WI38 (cell line): ENCODE results near the gene ZNF219.

Source experiments
- H3K4me3 ChIP-seq: 2 replicates; pipeline ENCODE4 v1.5.1; 2011; ENCODE audit warnings: low read depth, mild to moderate bottlenecking, control low read depth, low read length
- TF ChIP-seq, protein P1 (sequence below): IDR thresholded peaks from 2 replicates; pipeline ENCODE4 v1.5.1; 2012; ENCODE audit warnings: low read depth, mild to moderate bottlenecking, control low read depth, low read length

Gene ZNF219

DNA sequence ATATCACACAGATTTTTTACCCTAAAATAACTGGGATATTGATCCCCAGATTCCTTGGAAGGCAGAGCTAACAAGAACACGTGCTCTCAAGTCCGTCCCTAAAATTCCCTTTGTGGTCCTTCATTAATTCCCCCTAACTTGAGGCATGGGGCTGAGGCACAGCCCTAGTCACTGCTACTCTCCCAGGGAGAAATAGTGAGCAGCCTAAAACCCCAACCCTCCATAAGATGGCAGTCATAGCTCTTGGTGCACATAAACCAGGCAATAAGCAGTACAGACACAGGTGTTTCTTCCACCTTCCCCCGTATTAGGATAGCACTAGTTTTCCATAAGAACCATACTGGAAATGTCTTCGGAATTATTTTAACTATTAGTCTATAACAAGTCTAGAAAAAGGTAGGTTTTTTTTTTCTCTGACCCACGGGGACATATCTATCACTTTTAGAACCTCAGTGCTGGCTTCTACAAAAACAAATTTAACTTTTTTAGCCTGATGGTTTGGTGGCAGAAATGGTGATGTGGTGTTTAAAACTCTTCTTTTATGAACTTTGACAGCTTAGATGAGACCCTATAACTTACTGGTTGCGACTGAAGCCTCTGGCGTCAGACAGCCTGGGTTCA, 31.5 kb downstream of the ZNF219 start:
- no peak overlapping the region for H3K4me3 ChIP-seq
- TF ChIP-seq, protein P1, sequence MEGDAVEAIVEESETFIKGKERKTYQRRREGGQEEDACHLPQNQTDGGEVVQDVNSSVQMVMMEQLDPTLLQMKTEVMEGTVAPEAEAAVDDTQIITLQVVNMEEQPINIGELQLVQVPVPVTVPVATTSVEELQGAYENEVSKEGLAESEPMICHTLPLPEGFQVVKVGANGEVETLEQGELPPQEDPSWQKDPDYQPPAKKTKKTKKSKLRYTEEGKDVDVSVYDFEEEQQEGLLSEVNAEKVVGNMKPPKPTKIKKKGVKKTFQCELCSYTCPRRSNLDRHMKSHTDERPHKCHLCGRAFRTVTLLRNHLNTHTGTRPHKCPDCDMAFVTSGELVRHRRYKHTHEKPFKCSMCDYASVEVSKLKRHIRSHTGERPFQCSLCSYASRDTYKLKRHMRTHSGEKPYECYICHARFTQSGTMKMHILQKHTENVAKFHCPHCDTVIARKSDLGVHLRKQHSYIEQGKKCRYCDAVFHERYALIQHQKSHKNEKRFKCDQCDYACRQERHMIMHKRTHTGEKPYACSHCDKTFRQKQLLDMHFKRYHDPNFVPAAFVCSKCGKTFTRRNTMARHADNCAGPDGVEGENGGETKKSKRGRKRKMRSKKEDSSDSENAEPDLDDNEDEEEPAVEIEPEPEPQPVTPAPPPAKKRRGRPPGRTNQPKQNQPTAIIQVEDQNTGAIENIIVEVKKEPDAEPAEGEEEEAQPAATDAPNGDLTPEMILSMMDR = no peak

DNA sequence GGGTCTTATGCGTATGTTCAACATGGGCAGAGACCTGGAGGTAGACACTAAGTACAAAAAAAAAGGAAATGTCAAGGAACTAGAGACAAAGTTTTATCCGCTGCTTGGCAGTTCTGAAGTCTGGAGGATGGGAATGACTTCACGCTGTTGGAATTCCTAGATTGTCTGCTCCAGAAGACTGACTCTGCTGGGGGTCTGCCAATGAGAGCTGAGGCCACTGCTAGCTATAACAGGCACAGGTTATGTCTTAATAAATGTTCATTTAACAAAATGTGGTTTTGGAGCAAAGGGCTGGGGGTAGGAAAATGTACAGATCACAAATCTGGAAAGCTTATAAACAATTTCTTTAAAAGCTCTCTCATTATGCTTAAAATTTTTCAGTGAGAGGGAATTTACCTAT, 35.0 kb downstream of the ZNF219 start:
- TF ChIP-seq, protein P1 = no peak
- H3K4me3 ChIP-seq = no peak overlapping the region

DNA sequence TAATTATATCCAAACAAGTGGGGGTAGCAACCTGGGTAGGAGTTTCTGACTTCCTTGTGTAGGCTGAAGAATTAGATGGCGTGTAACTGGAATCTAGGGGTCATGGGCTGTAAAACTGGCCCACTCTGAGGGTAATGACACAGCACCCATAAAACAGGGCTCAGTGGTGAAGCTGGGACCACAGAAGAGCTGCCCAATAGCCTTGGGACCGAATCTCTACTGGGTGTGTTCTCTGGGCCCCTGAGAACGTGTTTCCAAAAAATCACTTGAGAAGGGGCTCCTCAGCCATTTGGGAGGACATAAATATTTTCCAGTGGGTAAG, 37.1 kb downstream of the ZNF219 start:
- H3K4me3 ChIP-seq = no peak overlapping the region
- TF ChIP-seq, protein P1 = no peak

DNA sequence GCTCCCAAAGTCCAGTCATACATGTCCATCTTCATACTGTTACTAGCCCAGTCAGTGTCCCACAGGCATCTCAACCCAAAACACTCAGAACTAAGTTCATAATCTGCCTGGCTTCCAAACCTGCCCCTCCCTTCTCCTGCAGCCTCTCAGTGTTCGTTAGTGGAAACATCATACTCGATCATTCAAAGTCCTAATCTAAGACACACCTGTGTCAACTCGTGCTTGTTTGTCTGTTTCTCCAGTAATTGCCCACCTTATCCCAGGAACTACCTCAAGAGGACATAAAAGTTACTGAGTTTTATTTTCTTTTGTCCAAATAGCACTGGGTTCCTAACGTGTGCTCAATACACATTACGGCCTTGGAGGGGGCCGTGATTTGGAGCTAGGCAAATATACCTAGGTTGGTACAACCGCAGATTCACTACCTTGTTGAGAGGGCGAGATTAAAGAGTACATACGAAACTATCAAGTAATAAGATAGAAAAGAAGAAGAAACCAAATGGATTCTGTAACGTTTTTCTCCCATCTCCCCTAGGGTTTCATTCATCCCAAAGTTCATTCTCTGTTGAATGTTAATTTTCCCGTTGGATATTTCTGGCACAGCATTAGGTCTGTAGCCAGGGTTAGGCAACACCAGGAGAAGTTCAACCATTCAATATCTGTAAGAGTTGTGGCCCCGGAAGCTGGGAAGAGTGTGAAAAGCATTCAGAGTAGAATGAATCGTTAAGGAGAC, 37.7 kb downstream of the ZNF219 start:
- TF ChIP-seq, protein P1 = no peak
- no peak overlapping the region for H3K4me3 ChIP-seq

DNA sequence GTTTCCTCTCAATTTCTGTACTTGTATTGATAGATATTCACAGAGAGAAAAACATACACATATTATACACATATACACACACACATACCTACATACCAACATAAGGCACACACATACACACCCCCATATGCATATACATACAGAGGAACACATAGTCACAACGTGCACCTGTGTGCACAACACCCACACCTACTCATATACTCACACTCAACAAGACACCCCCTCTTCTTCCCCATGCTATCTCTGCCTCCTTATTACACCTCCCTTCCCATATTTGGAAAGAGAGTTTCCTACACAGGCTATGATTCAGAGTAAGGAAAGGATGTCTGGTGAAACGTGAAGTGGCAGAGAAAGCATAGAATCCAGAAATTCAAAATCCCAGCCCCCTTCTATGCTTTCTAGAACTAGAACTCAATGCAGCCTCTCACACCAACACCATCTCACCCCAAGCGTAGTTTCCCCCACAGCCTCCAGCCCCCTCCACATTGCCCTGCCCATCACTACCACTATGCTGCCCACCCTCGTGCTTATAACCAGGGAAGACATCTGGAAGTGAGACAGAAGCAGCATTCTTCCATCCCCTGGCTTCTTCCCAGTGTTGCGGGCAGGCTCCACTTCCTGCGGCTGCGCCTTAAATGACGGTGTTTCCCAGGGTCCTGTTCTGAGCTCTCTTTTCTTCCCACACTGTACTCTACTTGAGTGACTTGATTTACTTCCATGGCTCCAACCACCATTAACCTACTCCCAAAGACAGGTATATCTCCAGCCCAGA, 38.4 kb downstream of the ZNF219 start:
- TF ChIP-seq, protein P1 = no peak
- no peak overlapping the region for H3K4me3 ChIP-seq

GRCh38 chr14:21058903-21059302, 39.6 kb downstream of the ZNF219 start:
- no peak overlapping the region for H3K4me3 ChIP-seq
- TF ChIP-seq, protein P1 = no peak
